ENCODE results near the gene STK32B. TPM values are rescaled to one million over a fixed set of nuclear protein-coding genes. Genes with fewer than 3 reads are reported as not detected.
"Not testable (repeated sequence)": the region's sequence is repeated elsewhere in the genome, so short reads cannot be mapped to it uniquely, and the experiment has no call there.

Gene STK32B
- total RNA-seq, 4 donors from 2014 or later, result 1.6 to 3.4 (median 1.9) TPM

GRCh38 chr4:5222951-5223350, 171.7 kb downstream of the STK32B start:
- H3K4me3 ChIP-seq (ENCODE audit: low read depth, poor library complexity, severe bottlenecking), result no peak overlapping the region
- intact Hi-C loops (cut with DNase I; ENCODE audit: low total_unique reads), result no loop called here
- TF ChIP-seq, protein P1, sequence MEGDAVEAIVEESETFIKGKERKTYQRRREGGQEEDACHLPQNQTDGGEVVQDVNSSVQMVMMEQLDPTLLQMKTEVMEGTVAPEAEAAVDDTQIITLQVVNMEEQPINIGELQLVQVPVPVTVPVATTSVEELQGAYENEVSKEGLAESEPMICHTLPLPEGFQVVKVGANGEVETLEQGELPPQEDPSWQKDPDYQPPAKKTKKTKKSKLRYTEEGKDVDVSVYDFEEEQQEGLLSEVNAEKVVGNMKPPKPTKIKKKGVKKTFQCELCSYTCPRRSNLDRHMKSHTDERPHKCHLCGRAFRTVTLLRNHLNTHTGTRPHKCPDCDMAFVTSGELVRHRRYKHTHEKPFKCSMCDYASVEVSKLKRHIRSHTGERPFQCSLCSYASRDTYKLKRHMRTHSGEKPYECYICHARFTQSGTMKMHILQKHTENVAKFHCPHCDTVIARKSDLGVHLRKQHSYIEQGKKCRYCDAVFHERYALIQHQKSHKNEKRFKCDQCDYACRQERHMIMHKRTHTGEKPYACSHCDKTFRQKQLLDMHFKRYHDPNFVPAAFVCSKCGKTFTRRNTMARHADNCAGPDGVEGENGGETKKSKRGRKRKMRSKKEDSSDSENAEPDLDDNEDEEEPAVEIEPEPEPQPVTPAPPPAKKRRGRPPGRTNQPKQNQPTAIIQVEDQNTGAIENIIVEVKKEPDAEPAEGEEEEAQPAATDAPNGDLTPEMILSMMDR (IDR thresholded peaks at IDR 0.05), result no peak
- TF ChIP-seq POLR2A (IDR thresholded peaks at IDR 0.05), result no peak
- no peak for DNase-seq (ENCODE audit: low spot score in 2 of 2)
- WGBS, 2 donors, result 100% methylated on average over 1 of the region's 1 CpG

GRCh38 chr4:5224340-5224739, 173.1 kb downstream of the STK32B start:
- DNase-seq (ENCODE audit: low spot score in 2 of 2), result no peak
- no peak overlapping the region for H3K4me3 ChIP-seq (ENCODE audit: low read depth, poor library complexity, severe bottlenecking)
- intact Hi-C loops (cut with DNase I; ENCODE audit: low total_unique reads), result no loop called here
- TF ChIP-seq, protein P1 (IDR thresholded peaks at IDR 0.05), result no peak
- no peak for TF ChIP-seq POLR2A (IDR thresholded peaks at IDR 0.05)
- 75 to 79% methylated on average over 1 of the region's 1 CpG for WGBS, 2 donors

DNA sequence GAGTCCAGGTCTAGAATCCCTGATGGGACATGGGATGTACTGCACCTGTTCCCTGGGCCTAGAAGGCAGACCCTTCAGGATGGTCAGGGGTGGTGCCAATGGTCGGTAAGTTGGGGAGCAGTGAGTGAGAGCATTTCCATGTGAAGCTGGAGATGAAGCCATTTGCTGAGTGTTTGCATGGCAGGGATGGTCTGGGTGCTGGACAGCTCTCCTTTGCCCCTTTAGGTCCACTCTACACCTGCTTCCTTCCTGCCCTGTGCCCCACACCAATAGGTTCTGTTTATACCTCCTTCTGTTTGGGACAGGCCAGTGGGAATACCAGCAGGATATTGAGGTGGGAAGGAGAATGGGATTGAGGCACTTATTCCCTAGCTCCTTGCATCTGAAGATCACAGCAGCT, 181.3 kb downstream of the STK32B start:
- intact Hi-C loops (cut with DNase I; ENCODE audit: low total_unique reads), result no loop called here
- TF ChIP-seq, protein P1 (IDR thresholded peaks at IDR 0.05), result no peak
- no peak for TF ChIP-seq POLR2A (IDR thresholded peaks at IDR 0.05)
- WGBS, 2 donors, result 60 to 88% methylated on average over 1 of the region's 1 CpG

GRCh38 chr4:5237086-5237660, 185.9 kb downstream of the STK32B start:
- intact Hi-C loops (cut with DNase I; ENCODE audit: low total_unique reads), result no loop called here
- DNase-seq (ENCODE audit: low spot score in 2 of 2), result no peak
- TF ChIP-seq, protein P1 (IDR thresholded peaks at IDR 0.05), result no peak
- no peak for TF ChIP-seq POLR2A (IDR thresholded peaks at IDR 0.05)
- WGBS, 2 donors, result 57 to 63% methylated on average over 3 of the region's 3 CpGs
- H3K4me3 ChIP-seq (ENCODE audit: low read depth, poor library complexity, severe bottlenecking), result no peak overlapping the region

More for the DNA sequence above, 181.3 kb downstream of the STK32B start:
- no peak for DNase-seq (ENCODE audit: low spot score in 2 of 2)
- H3K4me3 ChIP-seq (ENCODE audit: low read depth, poor library complexity, severe bottlenecking), result no peak overlapping the region

DNA sequence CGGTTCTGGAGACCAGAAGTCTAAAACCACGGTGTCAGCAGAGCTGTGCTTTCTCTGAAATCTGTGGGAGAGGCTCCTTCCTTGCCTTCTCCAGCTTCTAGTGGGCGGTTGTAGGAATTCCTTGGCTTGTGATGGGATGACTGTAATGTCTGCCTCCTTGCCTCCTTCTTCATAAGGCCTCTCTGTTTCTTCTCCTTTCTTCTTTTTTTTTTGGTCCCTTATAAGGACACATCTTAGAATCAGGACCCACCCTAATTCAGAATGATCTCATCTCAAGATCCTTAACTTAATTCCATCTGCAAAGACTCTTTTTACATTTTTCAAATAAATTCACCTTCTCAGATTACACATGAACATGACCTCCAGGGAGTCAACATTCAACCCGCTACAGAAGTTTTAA, 186.9 kb downstream of the STK32B start:
- no peak for DNase-seq (ENCODE audit: low spot score in 2 of 2)
- no peak overlapping the region for H3K4me3 ChIP-seq (ENCODE audit: low read depth, poor library complexity, severe bottlenecking)
- WGBS, 2 donors, result 47% methylated on average over 4 of the region's 4 CpGs
- no peak for TF ChIP-seq POLR2A (IDR thresholded peaks at IDR 0.05)
- TF ChIP-seq, protein P1 (IDR thresholded peaks at IDR 0.05), result no peak
- intact Hi-C loops (cut with DNase I; ENCODE audit: low total_unique reads), result no loop called here

DNA sequence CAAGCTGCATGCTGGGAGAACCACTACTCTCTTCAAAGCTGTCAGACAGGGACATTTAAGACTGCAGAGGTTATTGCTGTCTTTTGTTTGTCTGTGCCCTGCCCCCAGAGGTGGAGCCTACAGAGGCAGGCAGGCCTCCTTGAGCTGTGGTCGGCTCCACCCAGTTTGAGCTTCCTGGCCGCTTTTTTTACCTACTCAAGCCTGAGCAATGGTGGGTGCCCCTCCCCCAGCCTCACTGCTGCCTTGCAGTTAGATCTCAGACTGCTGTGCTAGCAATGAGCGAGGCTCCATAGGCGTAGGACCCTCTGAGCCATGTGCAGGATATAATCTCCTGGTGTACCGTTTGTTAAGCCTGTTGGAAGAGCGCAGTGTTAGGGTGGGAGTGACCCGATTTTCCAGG, 195.8 kb downstream of the STK32B start:
- 89 to 91% methylated on average over 7 of the region's 7 CpGs for WGBS, 2 donors
- H3K4me3 ChIP-seq (ENCODE audit: low read depth, poor library complexity, severe bottlenecking); DNase-seq (ENCODE audit: low spot score in 2 of 2); intact Hi-C loops (cut with DNase I; ENCODE audit: low total_unique reads): not testable (repeated sequence)

All from lower leg skin (tissue), 4 donors.